ENCODE measurements around the gene ERG. TPM values are rescaled to one million over a fixed set of nuclear protein-coding genes. Genes with fewer than 3 reads are reported as not detected.

Gene ERG
- total and polyA plus RNA-seq, 9 of the 15 experiments (the other 6 are each of a cell fraction or from before 2014, with no cell fraction given), result 0.06 TPM; not detected in 8

DNA sequence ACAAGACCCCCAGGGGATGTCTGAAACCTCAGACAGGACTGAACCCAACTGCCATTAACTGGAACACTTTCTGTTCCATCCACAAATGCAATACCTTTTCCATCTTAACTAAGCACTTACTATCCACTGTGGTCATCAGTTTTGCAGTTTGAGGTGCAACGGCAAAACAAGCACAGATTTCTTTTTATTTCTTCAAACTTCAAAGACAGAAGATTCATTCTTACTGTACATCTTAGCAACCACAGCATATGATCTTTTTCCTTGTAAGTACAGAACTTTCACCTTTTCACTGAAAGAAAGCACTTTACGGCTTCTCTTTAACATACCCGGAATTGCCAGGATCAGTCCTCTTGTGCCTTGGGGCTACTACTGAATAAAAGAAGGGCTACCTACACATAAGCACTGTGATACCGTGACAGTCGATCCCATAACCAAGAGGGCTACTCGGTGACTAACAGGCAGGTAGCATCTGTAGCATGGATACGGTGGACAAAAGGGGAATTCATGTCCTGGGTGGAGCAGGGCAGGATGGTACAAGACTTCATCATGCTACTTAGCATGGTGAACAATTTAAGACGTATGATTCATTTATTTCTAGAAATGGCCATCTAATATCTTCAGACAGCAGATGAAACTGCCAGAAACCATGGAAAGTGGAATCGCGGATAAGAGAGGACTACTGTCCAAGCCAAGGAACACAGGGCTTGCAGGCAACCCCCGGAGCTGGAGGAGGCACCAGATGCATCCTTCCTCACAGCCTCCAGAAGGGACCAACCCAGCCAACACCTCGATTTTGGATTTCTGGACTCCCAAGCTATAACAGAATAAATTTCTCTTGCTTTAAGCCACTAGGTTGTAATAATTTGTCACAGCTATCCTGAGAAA lies 18.4 kb downstream of the ERG start (continued):
- TF ChIP-seq, protein P1, sequence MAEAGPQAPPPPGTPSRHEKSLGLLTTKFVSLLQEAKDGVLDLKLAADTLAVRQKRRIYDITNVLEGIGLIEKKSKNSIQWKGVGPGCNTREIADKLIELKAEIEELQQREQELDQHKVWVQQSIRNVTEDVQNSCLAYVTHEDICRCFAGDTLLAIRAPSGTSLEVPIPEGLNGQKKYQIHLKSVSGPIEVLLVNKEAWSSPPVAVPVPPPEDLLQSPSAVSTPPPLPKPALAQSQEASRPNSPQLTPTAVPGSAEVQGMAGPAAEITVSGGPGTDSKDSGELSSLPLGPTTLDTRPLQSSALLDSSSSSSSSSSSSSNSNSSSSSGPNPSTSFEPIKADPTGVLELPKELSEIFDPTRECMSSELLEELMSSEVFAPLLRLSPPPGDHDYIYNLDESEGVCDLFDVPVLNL (CRISPR knock-in tag; IDR thresholded peaks at IDR 0.05; ENCODE audit: low read depth), result no peak

DNA sequence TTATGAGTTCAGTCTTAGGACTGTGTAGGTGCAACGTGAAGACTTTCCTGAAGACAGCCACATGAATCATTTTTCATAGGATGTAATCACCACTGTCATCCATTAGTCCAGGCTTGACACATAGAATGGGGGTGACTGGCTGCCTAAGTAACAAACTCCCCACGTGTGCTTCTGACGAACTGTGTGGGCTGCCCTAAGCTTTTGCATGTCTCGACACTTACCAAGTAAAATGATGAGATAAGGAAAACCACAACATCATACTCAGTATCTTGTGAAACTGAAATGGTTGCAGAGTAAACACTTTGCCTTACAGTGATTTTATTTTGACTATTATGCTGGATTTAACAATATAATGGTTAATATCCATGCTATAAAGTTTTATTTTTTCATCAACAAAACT lies 19.5 kb downstream of the ERG start:
- Histone ChIP-seq H2AFZ (ENCODE audit: low read depth, low read length) (no peak overlapping the region), H3K9me3 (replicated peaks; ENCODE audit: control insufficient read depth, insufficient read depth, low read depth, low read length) (no peaks in the 10 kb centered on the region), H4K20me1 (replicated peaks; ENCODE audit: control insufficient read depth, insufficient read depth, low read length) (no peaks in the 10 kb centered on the region), H3K4me2 (ENCODE audit: insufficient read depth, low read length) (no peak overlapping the region), H3K36me3 (ENCODE audit: control insufficient read depth, insufficient read depth, low read length) (no peaks in the 10 kb centered on the region), H3K27me3 (ENCODE audit: control insufficient read depth in 2 of 2, insufficient read depth in 2 of 2, low read length in 2 of 2) (peaks cover 3 to 12% of the 10 kb centered on the region in 2 experiments; a peak in 3 of 5 replicates), H3K4me3 (no peak overlapping the region), H3K9ac (ENCODE audit: insufficient read depth in 1 of 2, low read depth in 2 of 2, low read length in 2 of 2) (no peak overlapping the region), H3K9me1 (ENCODE audit: control insufficient read depth, insufficient read depth, low read length) (no peaks in the 10 kb centered on the region), H3K79me2 (ENCODE audit: control insufficient read depth, insufficient read depth, low read length) (no peaks in the 10 kb centered on the region), H3K4me1 (replicated peaks in 1 of 2; ENCODE audit: control insufficient read depth in 2 of 2, insufficient read depth in 2 of 2, low read length in 2 of 2) (peaks cover 0 to 13% of the 10 kb centered on the region in 2 experiments; a peak in 3 of 5 replicates), H3K27ac (ENCODE audit: extremely low read depth, low read depth, low read length) (no peak overlapping the region)
- intact Hi-C loops (cut with micrococcal nuclease) (no loop called here), in situ Hi-C loops (cut with MboI) (no loop called here)
- ChIA-PET POLR2A (interaction anchor here (0.7 kb wide), 1 partner anchor 10 kb away, joined by 3 read pairs; no protein-coding TSS in a partner anchor), CTCF (ENCODE audit: low intra/inter-chr PET ratio) (no interaction called here)
- no peak for DNase-seq (ENCODE audit: extremely low read depth in 1 of 4, low spot score in 3 of 4)
- 0% methylated on average over 4 of the region's 4 CpGs for WGBS (ENCODE audit: insufficient coverage, low coverage, missing lambda C conversion rate)
- no TSS peak for BruUV-seq (replicated peaks)
- TF ChIP-seq ATF1 (CRISPR knock-in tag; IDR thresholded peaks at IDR 0.05) (no peak), ATF1 (tag; IDR thresholded peaks at IDR 0.05) (peak; percentile 19; the same call in 1 of the 2 replicates), RCOR1 (IDR thresholded peaks at IDR 0.05; ENCODE audit: borderline replicate concordance in 1 of 2, low read depth in 2 of 2, low read length in 2 of 2) (peak in 1 of 2 experiments; percentile 89; a peak in 2 of 4 replicates), TEAD4 (IDR thresholded peaks at IDR 0.05; ENCODE audit: low read length) (peak; percentile 53; the same call in 1 of the 2 replicates), TEAD4 (CRISPR knock-in tag; IDR thresholded peaks at IDR 0.05; ENCODE audit: borderline replicate concordance) (no peak), KAT7 (CRISPR knock-in tag; IDR thresholded peaks at IDR 0.05; ENCODE audit: borderline replicate concordance) (no peak), FOXA3 (CRISPR knock-in tag; conservative IDR thresholded peaks at IDR 0.05 in 1 of 2, IDR thresholded peaks at IDR 0.05 in 1 of 2) (peak in 1 of 2 experiments; percentile 88; a peak in 2 of 4 replicates), RNF2 (IDR thresholded peaks at IDR 0.05) (peak; percentile 16; the same call in 1 of the 2 replicates), DPF2 (IDR thresholded peaks at IDR 0.05) (no peak), KDM1A (IDR thresholded peaks at IDR 0.05) (0 out of 4 replicates have a peak, but pooled peaks of 1 of the 2 experiments have one; percentile 30), FOSL1 (tag; conservative IDR thresholded peaks at IDR 0.05) (peak; percentile 59), MEIS2 (IDR thresholded peaks at IDR 0.05; ENCODE audit: partially characterized antibody) (peak; percentile 71), NCOA1 (IDR thresholded peaks at IDR 0.05; ENCODE audit: low read depth) (no peak)
- TF ChIP-seq, protein P2, sequence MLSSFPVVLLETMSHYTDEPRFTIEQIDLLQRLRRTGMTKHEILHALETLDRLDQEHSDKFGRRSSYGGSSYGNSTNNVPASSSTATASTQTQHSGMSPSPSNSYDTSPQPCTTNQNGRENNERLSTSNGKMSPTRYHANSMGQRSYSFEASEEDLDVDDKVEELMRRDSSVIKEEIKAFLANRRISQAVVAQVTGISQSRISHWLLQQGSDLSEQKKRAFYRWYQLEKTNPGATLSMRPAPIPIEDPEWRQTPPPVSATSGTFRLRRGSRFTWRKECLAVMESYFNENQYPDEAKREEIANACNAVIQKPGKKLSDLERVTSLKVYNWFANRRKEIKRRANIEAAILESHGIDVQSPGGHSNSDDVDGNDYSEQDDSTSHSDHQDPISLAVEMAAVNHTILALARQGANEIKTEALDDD (IDR thresholded peaks at IDR 0.05), result peak; percentile 49; the same call in 1 of the 2 replicates
- TF ChIP-seq, protein P3, sequence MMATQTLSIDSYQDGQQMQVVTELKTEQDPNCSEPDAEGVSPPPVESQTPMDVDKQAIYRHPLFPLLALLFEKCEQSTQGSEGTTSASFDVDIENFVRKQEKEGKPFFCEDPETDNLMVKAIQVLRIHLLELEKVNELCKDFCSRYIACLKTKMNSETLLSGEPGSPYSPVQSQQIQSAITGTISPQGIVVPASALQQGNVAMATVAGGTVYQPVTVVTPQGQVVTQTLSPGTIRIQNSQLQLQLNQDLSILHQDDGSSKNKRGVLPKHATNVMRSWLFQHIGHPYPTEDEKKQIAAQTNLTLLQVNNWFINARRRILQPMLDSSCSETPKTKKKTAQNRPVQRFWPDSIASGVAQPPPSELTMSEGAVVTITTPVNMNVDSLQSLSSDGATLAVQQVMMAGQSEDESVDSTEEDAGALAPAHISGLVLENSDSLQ (IDR thresholded peaks at IDR 0.05), result peak; percentile 25; the same call in 1 of the 2 replicates
- TF ChIP-seq, protein P4, sequence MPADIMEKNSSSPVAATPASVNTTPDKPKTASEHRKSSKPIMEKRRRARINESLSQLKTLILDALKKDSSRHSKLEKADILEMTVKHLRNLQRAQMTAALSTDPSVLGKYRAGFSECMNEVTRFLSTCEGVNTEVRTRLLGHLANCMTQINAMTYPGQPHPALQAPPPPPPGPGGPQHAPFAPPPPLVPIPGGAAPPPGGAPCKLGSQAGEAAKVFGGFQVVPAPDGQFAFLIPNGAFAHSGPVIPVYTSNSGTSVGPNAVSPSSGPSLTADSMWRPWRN (IDR thresholded peaks at IDR 0.05; ENCODE audit: low read depth), result peak; percentile 86
- no peak for FAIRE-seq
- ATAC-seq, result no peak
